ENCODE measurements around the gene DUT.
"Not testable (repeated sequence)": the region's sequence is repeated elsewhere in the genome, so short reads cannot be mapped to it uniquely, and the experiment has no call there.

The DUT gene

DNA sequence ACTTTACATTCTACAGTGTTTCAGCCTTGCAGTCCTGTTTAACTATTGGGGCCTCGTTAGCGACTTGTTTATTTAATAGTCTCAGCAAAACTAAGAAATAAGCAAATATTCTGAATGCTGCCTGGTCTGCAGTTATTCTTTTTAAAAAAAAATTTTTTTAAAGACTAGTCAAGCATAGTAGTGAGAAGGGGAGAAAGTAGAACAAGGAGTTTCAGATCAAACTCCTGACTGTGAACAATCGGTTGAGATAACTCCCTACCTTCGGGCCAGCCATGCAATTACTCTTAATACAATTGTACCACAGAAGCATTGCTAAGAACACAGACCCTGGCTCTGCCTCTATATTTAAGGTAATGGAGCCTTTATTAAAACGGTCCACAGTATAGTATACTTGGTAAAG, 5.8 kb upstream of the DUT start:
- H3K4me3 ChIP-seq (ENCODE audit: low read depth, low read length) = no peak overlapping the region
- DNase-seq (ENCODE audit: low read depth, low spot score) = no peak
- in situ Hi-C loops (cut with HindIII; ENCODE audit: low sequenced_read_pairs) = no loop called here
- TF ChIP-seq, protein P1, sequence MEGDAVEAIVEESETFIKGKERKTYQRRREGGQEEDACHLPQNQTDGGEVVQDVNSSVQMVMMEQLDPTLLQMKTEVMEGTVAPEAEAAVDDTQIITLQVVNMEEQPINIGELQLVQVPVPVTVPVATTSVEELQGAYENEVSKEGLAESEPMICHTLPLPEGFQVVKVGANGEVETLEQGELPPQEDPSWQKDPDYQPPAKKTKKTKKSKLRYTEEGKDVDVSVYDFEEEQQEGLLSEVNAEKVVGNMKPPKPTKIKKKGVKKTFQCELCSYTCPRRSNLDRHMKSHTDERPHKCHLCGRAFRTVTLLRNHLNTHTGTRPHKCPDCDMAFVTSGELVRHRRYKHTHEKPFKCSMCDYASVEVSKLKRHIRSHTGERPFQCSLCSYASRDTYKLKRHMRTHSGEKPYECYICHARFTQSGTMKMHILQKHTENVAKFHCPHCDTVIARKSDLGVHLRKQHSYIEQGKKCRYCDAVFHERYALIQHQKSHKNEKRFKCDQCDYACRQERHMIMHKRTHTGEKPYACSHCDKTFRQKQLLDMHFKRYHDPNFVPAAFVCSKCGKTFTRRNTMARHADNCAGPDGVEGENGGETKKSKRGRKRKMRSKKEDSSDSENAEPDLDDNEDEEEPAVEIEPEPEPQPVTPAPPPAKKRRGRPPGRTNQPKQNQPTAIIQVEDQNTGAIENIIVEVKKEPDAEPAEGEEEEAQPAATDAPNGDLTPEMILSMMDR (IDR thresholded peaks at IDR 0.05; ENCODE audit: low read depth, low read length) = no peak

DNA sequence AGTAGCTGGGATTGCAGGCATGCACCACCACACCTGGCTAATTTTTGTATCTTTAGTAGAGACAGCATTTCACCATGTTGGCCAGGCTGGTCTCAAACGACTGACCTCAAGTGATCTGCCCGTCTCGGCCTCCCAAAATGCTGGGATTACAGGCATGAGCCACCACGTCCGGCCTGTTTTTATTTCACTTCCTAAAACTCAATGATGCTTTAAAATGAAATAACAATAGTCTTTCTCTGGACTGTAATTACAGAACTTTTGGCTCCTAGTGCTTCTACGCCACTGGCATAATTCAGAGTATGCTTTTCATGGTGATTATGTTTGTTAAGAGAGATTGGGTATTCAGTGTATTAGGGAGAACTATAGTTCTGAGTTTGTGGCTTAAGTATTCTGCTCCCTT, 5.0 kb upstream of the DUT start:
- DNase-seq (ENCODE audit: low read depth, low spot score); H3K4me3 ChIP-seq (ENCODE audit: low read depth, low read length); in situ Hi-C loops (cut with HindIII; ENCODE audit: low sequenced_read_pairs): not testable (repeated sequence)

DNA sequence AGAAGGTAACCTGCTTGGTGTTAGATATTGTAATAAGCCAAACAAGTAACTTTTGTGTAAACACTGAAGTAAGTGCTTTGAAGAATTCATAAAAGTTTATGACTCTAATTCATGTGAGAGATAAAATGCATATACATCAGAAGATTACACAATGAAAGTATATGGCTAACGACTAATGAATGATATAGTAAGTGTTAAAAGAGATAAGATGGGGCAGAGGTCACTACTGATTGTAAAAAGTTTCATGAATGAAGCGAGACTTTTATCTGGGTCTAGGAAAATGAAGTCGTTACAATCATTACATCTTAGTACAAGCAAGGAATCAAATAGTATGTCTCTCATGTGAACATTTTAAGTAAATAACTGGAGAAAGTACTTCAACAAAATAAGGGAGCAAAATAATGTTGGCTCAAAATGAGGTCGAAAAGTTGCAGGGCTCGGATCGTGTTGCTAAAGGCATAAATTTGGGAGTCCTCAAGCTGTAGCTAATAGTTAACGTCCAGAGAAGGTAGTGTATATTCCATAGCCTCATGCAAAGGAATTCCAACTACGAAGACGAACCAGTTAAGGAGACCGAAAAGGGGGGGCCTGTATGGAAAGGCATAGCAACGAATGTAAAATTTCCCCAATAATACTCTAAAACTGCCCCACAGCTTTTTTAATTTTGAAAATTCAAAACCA, 984 bp upstream of the DUT start:
- peak; percentile 13 for DNase-seq (ENCODE audit: low read depth, low spot score)
- H3K4me3 ChIP-seq (ENCODE audit: low read depth, low read length) = peak overlapping the region; percentile 74
- TF ChIP-seq, protein P1 (IDR thresholded peaks at IDR 0.05; ENCODE audit: low read depth, low read length) = no peak
- in situ Hi-C loops (cut with HindIII; ENCODE audit: low sequenced_read_pairs) = no loop called here

DNA sequence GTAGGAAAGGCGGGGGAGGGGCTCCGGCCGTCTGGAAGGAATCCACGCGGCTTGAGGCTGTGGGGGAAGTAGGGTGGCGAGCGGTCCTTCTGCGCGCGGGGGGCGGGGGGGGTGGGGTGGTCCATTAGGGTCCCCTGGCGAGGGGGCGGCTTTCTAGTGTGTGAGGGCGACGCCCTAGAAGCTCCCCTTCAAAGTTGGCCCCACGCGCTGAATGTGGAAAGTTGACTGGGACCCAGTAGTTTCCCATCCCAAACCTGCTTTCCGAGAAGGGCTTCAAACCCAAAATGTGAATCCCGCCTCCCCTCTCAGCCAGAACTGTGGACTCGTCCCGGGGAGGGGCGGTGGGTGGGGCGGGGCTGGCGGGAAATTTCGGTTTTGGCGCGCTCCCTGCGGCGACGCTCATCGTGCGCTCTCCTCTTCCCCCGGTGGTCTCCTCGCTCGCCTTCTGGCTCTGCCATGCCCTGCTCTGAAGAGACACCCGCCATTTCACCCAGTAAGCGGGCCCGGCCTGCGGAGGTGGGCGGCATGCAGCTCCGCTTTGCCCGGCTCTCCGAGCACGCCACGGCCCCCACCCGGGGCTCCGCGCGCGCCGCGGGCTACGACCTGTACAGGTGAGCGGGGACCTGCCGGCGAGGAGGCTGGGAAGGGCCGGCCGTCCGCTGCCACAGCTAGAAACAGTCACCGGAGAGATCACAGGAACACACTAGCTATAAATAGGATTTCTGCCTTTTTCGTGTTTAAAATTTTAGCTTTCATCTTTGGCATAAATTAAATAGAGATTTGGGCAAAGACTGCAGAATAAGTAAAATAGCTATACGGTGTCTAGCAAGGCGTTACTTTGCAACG, 790 bp downstream of the DUT start:
- DNase-seq (ENCODE audit: low read depth, low spot score) = no peak
- TF ChIP-seq, protein P1 (IDR thresholded peaks at IDR 0.05; ENCODE audit: low read depth, low read length) = no peak
- in situ Hi-C loops (cut with HindIII; ENCODE audit: low sequenced_read_pairs) = no loop called here
- peak overlapping the region; percentile 74 for H3K4me3 ChIP-seq (ENCODE audit: low read depth, low read length)

DNA sequence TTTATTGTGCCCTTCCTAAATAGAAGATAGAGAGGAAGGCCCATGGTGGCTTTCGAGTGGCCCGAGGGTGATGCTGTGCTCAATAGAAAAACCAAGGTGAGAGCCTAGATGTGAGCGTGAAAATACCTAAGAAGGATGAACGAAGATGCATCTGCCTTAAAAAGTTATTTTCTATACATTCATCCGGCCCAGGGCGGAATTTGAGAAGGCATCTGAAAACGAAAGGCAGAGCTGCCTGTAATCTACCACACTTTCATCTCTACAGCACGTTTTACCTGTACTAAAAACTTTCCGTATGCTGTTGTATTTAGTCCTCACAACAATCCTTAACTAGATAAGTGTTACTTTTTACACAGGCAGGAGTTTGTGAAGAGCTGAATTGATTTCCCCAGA, 1.4 kb downstream of the DUT start:
- in situ Hi-C loops (cut with HindIII; ENCODE audit: low sequenced_read_pairs) = no loop called here

DNA sequence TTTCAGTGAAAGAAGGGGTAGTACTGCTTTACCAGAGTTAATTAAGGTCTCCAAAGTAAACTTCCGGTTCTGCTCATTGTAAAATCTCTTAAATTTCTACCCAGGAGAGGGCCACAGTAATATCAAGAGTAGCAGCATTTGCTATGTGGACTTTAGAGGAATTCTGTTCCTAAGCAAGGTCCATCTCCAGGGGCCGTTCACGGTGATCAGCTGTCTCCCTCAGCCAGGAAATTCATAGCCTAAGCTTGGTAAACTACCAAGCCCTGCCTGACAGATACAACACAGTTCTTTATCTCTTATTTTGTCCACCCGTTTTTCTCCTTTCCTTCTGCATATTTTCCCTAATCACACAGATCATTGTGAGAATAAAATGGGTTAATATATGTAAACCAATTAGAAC, 2.3 kb downstream of the DUT start:
- H3K4me3 ChIP-seq (ENCODE audit: low read depth, low read length) = no peak overlapping the region
- in situ Hi-C loops (cut with HindIII; ENCODE audit: low sequenced_read_pairs) = no loop called here
- TF ChIP-seq, protein P1 (IDR thresholded peaks at IDR 0.05; ENCODE audit: low read depth, low read length) = no peak
- DNase-seq (ENCODE audit: low read depth, low spot score) = no peak

More for the DNA sequence above, 1.4 kb downstream of the DUT start:
- no peak for DNase-seq (ENCODE audit: low read depth, low spot score)
- TF ChIP-seq, protein P1 (IDR thresholded peaks at IDR 0.05; ENCODE audit: low read depth, low read length) = no peak
- peak overlapping the region; percentile 74 for H3K4me3 ChIP-seq (ENCODE audit: low read depth, low read length)

DNA sequence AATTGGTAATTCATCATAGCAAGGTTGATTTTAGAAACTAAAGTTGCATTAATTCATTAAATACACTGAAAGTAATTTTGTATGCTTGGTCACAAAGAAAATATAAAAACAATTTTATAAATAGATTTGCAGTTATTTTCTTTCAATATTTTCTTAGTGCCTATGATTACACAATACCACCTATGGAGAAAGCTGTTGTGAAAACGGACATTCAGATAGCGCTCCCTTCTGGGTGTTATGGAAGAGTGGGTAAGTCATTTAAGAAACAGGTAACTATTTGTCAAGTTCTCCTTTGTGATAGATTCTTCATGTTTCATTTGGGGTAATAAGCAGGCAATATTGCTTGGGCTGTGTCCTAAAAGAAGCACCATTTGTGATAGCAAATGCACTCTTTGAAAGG, 3.0 kb downstream of the DUT start:
- no peak overlapping the region for H3K4me3 ChIP-seq (ENCODE audit: low read depth, low read length)
- TF ChIP-seq, protein P1 (IDR thresholded peaks at IDR 0.05; ENCODE audit: low read depth, low read length) = no peak
- in situ Hi-C loops (cut with HindIII; ENCODE audit: low sequenced_read_pairs) = no loop called here

More for the DNA sequence above, 3.0 kb downstream of the DUT start:
- DNase-seq (ENCODE audit: low read depth, low spot score) = no peak

Measured in astrocyte of the spinal cord (primary cell).